GM21529 (cell line): ENCODE data around the gene DAPK1.

Experiments used
- ATAC-seq: cut with Tn5 transposase; IDR thresholded peaks from one replicate; pipeline ENCODE4 v1.9.1; 2021; ENCODE audit not compliant: unreplicated experiment

Gene DAPK1

GRCh38 chr9:87638292-87638691, 140.6 kb downstream of the DAPK1 start:
- ATAC-seq = no peak

GRCh38 chr9:87639949-87640348, 142.3 kb downstream of the DAPK1 start:
- ATAC-seq = no peak

- ATAC-seq = no peak
Measured at GRCh38 chr9:87640385-87640795, 142.7 kb downstream of the DAPK1 start.

GRCh38 chr9:87641067-87641466, 143.4 kb downstream of the DAPK1 start:
- no peak for ATAC-seq

GRCh38 chr9:87642330-87643106, 144.9 kb downstream of the DAPK1 start:
- ATAC-seq = no peak

- no peak for ATAC-seq
Measured at GRCh38 chr9:87643107-87643650, 145.5 kb downstream of the DAPK1 start.

GRCh38 chr9:87643778-87644570, 146.3 kb downstream of the DAPK1 start:
- no peak for ATAC-seq

- ATAC-seq = no peak
Measured at GRCh38 chr9:87644659-87645058, 147.0 kb downstream of the DAPK1 start.

GRCh38 chr9:87646546-87646945, 148.9 kb downstream of the DAPK1 start:
- no peak for ATAC-seq

GRCh38 chr9:87647114-87647513, 149.4 kb downstream of the DAPK1 start:
- ATAC-seq = no peak

GRCh38 chr9:87648606-87649005, 150.9 kb downstream of the DAPK1 start:
- no peak for ATAC-seq

- ATAC-seq = no peak
Measured at GRCh38 chr9:87650611-87651295, 153.1 kb downstream of the DAPK1 start.

GRCh38 chr9:87651431-87651830, 153.8 kb downstream of the DAPK1 start:
- ATAC-seq = no peak

GRCh38 chr9:87653941-87654340, 156.3 kb downstream of the DAPK1 start:
- ATAC-seq = no peak

GRCh38 chr9:87655731-87656130, 158.1 kb downstream of the DAPK1 start:
- no peak for ATAC-seq

GRCh38 chr9:87656485-87656884, 158.8 kb downstream of the DAPK1 start:
- no peak for ATAC-seq

GRCh38 chr9:87657190-87657589, 159.5 kb downstream of the DAPK1 start:
- ATAC-seq = no peak

- ATAC-seq = no peak
Measured at GRCh38 chr9:87657893-87658292, 160.2 kb downstream of the DAPK1 start.

- no peak for ATAC-seq
Measured at GRCh38 chr9:87658511-87658910, 160.8 kb downstream of the DAPK1 start.

GRCh38 chr9:87659534-87660419, 162.1 kb downstream of the DAPK1 start:
- ATAC-seq = no peak
